ENCODE measurements around the gene GIMAP1.
"Not testable (repeated sequence)": the region's sequence is repeated elsewhere in the genome, so short reads cannot be mapped to it uniquely, and the experiment has no call there.

GIMAP1 gene

DNA sequence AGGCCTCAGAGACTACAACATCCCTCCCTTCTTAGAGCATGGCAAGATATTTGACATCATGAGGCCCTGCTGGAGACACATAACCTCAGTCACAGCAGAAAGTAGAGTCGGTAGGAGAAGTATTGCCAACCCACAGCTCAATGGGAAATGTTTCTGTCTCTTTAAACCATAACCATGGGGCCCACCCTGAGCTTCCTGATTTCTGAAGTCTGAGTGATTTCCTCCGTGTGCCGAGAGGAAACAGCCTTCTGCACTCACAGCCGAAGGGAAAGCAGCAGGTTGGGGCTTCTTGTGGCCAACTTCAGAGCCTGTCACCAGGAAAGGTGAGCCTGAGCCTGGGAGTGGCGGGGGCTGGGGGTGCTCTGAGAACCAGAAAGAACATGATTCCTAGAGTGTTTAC lies at the start of gene GIMAP1:
TSS of gene GIMAP1 (plus strand) at position 246 of the 400 bp plus-strand sequence. CDS start 2,435 bp downstream, outside the sequence.
- peak; percentile 69 for DNase-seq

DNA sequence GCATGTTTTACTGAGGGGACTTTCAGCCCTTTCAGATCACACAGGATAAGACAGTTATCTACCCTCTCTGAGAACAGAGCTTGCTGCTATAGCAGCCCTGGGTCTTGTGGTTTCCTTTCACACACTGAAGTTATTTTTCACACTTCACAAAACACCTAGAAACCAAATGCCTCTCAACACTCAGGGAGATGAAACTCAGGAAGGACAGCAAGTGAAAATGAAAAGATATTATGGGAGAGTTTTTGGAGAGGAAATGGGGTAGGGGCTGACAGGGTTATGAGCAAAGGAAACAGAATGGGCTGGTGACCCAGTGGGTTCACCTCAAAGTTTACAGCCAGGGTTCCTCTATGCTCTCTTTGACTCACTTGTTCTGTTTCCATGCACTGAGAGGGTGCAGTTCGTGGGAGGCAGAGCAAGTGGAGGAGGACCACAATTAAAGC lies 47.9 kb upstream of the GIMAP1 start:
- DNase-seq = peak; percentile 71

DNA sequence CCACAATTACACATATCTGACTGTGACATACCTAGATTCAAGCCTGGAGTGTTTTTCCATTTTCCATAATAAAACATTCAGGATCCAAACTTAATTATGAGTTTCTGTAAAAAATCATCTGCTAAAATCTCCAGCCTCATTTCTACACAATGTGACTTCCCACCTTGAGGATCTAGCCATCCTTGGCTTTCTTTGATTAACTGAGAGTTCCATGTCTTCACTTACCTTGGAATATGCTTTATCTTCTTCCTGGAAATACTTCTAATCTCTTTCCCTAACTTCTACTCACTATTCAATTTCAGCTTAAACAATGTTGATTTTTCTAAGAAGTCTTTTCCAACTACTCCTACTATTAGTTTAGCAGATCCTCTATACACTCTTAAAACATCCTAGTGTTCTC lies 47.4 kb upstream of the GIMAP1 start:
- no peak for DNase-seq

DNA sequence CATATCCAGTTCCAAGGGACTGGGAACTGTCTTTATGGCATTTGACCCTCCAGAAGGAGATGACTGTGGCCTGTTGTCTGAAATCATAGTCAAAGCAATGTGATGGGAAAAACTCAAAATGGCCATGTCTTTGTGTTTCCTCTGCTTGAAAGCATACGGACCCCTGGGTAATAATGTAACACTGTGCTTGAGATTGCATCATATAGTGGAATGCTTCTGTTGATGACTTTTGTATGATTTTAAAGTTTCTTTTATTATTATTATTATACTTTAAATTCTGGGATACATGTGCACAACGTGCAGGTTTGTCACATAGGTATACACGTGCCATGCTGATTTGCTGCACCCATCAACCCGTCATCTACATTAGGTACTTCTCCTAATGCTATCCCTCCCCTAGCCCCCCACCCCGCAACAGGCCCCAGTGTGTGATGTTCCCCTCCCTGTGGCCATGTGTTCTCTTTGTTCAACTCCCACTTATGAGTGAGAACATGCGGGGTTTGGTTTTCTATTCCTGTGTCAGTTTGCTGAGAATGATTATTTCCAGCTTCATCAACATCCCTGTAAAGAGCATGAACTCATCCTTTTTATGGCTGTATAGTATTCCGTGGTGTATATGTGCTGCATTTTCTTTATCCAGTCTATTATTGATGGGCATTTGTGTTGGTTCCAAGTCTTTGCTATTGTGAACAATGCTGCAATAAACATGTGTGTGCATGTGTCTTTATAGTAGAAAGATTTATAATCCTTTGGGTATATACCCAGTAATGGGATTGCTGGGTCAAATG lies 44.4 kb upstream of the GIMAP1 start:
- DNase-seq = not testable (repeated sequence)

DNA sequence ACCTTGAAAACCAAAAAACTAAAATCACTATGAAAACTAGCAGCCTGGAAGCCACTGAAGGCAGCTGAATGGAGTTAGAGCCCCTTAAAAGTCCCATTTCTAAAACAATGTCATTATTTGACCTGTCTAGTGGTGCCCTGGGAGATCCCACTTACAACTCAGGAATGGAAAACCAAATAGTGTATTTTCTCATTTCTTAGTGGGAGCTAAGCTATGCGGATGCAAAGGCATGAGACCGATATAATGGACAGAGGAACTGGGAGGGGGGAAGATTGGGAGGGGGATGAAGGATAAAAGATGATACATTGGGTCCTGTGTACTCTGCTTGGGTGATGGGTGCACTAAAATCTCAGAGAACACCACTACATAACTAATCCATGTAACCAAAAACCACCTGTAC lies 40.7 kb upstream of the GIMAP1 start:
- no peak for DNase-seq

DNA sequence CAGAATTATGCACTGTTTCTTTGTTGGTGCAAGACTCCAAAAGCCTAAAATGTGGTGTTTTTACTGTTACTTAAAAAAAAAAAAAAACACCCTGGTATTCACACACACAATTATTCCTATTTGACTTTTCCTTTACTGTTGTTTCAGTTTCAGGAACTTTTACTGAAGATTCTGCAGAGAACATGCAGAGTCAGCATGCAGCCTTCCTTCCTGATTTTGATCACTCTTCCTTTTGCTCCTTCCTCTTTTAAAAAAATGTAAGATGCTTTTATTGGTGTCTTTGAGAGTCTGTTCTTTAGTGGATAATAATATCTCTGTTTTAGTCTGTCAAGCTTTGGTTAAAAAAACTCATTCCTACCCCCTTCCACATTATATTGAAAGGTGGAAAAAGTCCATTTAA lies 40.1 kb upstream of the GIMAP1 start:
- DNase-seq = not testable (repeated sequence)

DNA sequence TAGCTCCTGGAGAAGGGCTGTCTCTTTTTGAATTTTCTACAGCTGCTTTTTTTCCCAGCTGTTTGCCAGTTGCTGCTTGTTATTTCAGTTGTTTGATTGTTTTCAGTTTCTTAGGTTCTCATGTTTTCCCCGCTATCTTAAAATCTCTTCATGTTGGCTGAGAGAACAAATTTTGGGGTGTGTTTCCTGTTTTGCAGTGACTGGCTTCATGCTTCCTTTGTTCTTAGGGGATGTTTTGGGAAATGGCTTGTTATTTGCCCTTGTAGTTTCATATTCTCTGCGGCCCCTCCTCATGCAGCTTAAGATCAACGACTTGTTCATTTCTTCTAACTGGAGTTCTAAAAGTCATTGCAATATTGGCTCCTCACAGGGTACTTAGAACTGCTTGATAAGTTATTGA lies 39.6 kb upstream of the GIMAP1 start:
- DNase-seq = not testable (repeated sequence)

DNA sequence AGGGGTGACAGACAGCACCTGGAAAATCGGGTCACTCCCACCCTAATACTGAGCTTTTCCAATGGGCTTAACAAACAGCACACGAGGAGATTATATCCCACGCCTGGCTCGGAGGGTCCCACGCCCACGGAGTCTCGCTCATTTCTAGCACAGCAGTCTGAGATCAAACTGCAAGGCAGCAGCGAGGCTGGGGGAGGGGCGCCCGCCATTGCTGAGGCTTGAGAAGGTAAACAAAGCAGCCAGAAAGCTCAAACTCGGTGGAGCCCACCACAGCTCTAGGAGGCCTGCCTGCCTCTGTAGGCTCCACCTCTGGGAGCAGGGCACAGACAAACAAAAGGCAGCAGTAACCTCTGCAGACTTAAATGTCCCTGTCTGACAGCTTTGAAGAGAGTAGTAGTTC lies 37.8 kb upstream of the GIMAP1 start:
- DNase-seq = peak; percentile 74

DNA sequence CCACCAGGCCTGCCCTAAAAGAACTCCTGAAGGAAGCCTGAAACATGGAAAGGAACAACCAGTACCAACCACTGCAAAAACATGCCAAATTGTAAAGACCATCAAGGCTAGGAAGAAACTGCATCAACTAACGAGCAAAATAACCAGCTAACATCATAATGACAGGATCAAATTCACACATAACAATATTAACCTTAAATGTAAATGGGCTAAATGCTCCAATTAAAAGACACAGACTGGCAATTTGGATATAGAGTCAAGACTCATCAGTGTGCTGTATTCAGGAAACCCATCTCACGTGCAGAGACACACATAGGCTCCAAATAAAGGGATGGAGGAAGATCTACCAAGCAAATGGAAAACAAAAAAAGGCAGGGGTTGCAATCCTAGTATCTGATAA lies 36.0 kb upstream of the GIMAP1 start:
- not testable (repeated sequence) for DNase-seq

DNA sequence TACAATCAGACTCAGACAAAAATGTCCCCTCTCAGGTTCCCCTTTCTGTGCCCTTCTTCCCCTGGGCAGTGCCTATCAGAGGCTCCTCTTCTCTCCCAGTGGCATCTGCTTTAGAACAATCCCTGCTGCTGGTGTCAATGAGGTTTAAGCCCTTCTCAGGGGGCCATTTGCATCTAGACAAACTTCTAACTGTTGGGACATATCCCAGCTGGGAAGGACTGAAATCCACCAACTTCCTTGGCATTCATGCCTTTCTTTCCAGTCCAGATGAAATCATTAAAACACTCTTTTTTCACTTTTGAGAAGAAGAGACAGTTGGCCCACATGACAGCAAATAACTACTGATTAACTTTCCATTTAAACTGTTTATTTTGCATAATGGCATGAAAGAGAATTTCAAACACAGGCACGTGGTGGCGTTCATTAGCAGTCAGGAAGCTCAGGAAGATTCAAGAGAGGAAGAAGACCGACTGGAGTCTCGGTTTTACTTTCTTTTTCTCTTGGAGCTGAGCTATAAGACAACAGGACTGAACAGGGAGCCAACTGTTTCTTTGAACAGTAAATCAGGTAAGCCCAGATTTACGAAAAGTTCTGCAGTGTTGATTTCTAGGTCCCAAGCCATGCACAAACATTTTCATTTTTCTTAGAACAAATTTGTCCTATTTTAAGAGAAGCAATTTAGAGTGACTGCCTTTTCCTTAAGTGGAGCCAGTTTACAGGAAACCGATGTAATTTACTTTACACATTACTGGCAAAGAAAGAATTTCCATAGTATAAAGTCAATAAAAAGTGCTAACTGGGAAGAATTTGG lies 31.0 kb upstream of the GIMAP1 start, which contains the start of gene GIMAP2:
TSS of gene GIMAP2 (plus strand) at position 488 of the 811 bp plus-strand sequence. CDS start 1,354 bp downstream, outside the sequence.
- DNase-seq = peak; percentile 34

DNA sequence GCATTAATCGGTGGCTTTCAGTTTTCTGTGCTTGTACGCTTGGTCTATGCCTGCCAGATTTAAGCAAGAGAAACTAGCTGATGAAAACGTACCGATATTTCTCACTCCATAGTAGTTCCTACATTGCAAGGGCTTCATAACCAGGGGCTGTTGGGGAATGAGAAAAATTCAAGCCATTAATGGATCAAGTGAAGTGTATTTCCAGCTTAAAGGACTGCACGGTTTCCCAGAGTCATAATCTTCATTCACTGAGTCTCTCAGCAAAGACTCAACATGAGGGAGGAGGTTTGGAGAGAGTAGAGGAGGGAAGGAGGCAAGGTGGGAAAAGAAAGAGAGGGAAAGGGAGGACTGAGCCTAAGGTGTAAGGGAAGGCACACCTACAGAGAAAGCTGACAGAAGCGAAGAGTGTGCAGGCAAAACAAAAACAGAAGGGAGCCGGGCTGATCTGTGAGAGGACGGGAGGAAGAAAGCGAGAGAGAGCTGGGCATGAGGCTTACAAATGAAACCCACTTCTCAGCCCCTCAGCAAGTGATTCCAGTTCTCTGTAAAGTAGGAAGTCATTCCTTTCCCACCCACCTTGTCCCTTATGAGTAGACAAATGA lies 30.3 kb upstream of the GIMAP1 start:
- DNase-seq = no peak

DNA sequence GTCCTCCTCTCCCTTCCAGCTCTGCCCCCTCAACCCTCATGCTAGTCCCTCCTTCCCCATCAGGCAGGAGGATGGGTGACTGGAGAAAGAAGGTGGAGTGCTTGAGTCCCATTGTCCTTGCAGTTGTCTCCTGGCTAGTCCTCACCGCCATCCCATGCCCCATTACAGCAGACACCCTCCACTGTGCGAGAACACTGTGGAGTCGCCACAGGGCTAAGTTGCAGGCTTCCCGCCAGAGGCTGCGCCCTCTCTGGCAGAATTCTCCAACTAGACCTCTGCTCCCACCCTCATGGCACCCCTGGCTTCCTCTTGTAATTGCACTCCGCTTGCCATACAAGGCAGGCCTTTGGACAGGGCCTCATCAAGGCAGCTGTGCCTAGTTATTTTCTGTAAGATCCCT lies 27.8 kb upstream of the GIMAP1 start:
- DNase-seq = no peak

DNA sequence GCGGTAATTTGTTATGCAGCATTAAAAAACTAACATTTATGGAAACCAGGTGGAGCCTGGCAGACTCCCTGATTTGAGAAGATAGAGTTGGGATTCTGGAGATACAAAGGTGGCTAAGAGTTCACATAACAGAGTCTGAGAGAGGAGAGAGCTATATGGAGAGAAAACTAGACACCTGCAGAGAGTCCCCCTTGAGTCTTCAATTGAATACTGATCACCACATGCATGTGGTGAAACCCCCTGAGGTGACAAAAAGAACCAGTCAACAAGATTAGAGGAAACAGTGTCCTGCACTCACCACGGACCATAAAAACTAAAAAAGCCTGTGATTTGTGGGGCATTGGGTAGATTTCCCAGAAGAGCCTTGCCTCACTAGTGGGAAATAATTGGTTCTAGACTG lies 20.8 kb upstream of the GIMAP1 start:
- no peak for DNase-seq

DNA sequence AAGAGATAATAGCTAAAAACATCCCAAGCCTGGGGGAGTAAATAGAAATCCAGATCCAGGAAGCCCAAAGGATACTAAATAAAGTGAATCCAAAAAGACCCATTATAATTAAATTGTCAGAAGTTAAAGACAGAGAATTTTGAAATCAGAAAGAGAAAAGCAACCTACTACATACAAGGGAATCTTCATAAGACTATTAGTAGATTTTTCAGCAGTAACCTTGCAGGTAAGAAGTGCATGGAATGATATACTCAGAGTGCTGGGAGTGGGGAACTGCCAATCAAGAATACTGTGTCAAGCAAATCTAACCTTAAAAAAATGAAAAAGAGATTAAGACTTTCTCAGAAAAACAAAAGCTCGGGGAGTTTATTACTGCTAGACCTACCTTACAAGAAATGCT lies 13.2 kb upstream of the GIMAP1 start:
- DNase-seq = no peak

DNA sequence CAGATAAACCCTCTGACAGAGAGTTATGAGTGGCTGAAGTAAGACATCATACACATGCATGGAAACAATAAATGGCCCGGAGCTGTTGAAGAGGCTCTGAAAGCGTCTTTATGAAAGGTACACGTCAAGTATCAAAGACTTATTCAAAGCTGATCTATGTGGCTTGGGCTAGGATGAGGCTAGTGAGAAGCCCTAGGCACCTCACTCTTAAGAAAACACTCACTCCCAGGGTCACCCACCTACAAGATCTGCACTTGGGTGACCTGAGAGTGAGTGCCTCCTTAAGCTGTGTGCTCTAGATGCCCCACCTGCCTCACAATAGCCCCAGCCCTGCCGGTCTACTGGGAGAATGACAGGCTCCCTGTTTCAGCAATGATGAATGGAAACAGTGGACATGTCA lies 1.1 kb upstream of the GIMAP1 start:
- DNase-seq = peak; percentile 62

DNA sequence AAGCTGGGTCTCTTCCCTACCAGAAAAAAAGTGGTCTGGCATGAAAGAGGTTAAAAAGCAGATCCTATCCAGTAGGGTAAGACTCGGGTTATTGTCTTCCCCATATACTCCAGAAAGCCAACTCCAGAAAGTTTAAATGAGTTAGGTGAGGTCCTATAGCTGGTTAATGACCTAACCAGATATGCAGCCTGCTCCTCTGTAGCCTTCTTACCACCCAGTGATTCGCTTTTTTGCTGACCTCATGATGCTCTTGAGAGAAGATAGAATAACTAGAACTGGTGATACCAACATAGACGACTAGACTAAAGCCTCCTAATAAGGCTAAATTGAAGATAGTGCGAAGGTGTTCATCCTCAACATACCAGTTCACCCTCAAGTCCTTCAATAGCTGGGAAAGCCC lies 675 bp upstream of the GIMAP1 start:
- DNase-seq = no peak

DNA sequence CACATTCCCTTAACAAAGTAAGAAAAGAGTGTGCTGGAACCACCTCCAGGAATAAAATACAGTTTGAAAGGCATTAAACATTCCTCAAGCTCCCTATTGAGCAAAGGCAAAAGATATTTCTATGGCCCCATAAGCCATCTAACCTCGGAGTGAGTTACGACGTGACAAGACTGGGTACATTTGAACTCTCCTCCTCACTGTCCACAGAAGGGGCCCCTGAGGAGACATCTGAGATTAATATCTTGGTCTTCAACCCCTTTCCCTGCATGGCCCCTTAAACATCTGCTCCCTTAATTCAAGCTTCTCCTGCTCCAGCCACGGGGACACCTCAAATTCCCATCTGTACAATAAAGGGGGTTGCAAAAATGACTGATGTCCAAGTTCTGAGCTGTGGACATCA lies 526 bp downstream of the GIMAP1 start:
- DNase-seq = no peak

DNA sequence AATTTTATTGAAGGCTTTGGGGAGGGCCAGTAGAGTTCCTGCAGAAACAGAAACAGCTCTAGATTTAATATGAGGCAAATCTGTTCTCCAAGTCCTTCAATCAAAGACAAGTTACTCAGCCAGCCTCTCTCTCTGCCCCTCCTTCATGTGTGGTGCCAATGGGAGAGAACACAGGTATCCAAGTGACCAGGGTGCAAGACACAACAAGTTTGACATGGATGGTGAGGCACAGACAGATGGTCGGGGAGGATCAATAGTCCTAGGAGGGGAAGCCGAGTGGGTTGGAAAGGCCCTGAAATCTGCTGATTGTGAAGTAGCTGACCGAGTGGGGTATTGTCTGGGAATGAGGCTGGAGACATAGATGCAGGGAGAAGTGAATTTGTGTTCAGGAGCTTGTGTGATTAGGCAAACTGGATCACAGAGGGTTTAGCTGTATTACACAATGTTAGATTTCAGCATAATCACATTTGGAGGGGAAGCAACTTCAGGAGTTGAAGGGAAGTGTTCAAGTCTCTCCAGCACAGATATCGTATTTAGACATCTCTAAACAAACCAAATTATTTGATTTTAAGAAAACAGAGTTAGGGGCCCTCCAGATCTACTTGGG lies 1.5 kb downstream of the GIMAP1 start:
- no peak for DNase-seq

DNA sequence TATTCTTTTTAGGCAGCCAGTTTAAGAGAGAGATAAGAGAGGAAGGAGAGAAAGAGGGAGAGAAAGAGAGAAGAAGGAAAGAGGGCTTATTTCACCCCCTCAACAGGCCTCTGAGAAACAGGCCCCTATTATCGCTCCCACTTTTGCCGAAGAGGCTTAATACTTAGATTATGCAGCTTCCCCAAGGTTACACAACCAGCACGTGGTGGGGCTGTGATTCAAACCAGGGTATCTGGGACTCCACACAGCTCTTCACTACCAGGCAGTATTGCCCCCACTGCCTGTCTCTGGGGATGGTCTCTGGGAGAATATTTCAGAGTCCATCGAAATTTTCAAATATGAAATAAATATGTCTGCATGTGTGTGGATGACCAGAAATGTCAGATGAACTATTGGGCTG lies 3.0 kb downstream of the GIMAP1 start:
- no peak for DNase-seq

DNA sequence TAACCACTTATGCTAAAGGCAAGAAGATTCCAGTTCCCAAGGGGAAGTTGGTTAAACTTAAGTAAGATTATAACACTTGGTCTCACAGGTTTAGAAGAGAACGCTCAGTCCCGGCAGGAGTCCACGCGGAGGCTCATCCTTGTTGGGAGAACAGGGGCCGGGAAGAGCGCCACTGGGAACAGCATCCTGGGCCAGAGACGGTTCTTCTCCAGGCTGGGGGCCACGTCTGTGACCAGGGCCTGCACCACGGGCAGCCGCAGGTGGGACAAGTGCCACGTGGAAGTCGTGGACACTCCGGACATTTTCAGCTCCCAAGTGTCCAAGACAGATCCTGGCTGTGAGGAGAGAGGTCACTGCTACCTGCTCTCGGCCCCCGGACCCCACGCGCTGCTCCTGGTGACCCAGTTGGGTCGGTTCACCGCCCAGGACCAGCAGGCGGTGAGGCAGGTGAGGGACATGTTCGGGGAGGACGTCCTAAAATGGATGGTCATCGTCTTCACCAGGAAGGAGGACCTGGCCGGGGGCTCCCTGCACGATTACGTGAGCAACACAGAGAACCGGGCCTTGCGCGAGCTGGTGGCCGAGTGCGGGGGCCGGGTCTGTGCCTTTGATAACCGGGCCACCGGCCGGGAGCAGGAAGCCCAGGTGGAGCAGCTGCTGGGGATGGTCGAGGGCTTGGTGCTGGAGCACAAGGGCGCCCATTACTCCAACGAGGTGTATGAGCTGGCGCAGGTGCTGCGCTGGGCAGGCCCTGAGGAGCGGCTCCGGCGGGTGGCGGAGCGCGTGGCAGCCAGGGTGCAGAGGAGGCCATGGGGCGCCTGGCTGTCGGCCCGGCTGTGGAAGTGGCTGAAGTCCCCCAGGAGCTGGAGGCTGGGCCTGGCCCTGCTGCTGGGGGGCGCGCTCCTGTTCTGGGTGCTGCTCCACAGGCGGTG lies 3.8 kb downstream of the GIMAP1 start:
- DNase-seq = no peak

DNA sequence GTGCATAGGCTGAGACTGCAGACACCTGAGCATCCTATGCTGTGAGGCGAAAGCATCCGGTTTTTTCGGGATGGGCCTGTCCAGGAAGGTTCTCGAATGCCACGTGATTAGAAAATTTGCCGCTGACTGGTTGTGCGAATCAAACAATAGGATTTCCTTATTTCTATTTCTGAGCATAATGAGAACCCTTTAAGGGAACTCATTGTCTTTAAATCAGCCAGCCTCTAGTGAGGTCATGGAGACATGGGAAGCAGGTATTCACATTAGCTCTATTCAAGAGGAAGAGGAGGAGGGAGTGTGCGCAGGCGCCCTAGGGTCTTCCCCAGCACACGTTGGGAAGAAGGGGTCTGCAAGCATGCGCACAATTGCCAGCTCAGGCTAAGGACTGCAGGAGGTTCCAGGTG lies 5.6 kb downstream of the GIMAP1 start:
- no peak for DNase-seq

DNA sequence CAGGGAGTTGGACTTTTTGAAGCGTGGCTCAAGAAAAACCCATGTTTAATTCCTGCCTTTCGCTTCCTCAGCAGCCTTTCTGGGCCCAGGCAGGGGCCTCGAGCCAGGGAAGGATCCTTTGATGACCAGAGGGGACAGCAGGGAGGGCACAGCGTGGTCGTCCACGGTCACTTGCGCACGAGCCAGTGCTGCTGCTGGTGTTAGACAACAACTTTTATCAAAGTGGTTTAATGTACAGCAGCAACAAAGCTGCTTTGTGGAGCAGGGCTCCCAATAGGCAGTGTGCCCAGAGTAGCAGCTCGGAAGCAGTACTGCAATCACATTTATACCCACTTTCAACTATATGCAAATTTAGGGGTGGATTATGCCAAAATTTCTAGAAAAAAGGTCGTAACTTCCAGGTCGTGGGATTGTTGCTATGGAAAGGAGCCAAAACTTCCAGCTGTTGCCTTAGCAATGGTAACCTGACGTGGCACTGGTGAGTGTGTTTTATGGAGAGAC lies 6.1 kb downstream of the GIMAP1 start:
- DNase-seq = no peak
